ENCODE results near the gene DGKD.

The DGKD gene

GRCh38 chr2:233449081-233449901, 95.0 kb downstream of the DGKD start:
- Histone ChIP-seq H3K36me3 (ENCODE audit: insufficient read depth, insufficient read length, low read length) (peaks cover 86% of the 10 kb centered on the region), H3K9ac (ENCODE audit: insufficient read length, low read depth) (no peak overlapping the region), H3K4me3 (ENCODE audit: insufficient read length, low read depth) (no peak overlapping the region), H3K27me3 (ENCODE audit: insufficient read depth, insufficient read length) (no peaks in the 10 kb centered on the region), H3K4me1 (ENCODE audit: insufficient read depth, insufficient read length) (peaks cover 13% of the 10 kb centered on the region), H3K9me3 (ENCODE audit: insufficient read depth, low read length) (no peaks in the 10 kb centered on the region)
- TF ChIP-seq ZNF274 (IDR thresholded peaks at IDR 0.05; ENCODE audit: low read depth, low read length) (no peak), SUZ12 (IDR thresholded peaks at IDR 0.05; ENCODE audit: extremely low read depth, insufficient read depth, insufficient read length) (no peak), YY1 (IDR thresholded peaks at IDR 0.05; ENCODE audit: insufficient read depth, insufficient read length) (no peak)
- no peak for DNase-seq (ENCODE audit: low read depth, low spot score)

GRCh38 chr2:233449921-233450863, 95.9 kb downstream of the DGKD start:
- no peak overlapping the region for H3K9ac ChIP-seq (ENCODE audit: insufficient read length, low read depth)
- TF ChIP-seq ZNF274 (IDR thresholded peaks at IDR 0.05; ENCODE audit: low read depth, low read length) (no peak), SUZ12 (IDR thresholded peaks at IDR 0.05; ENCODE audit: extremely low read depth, insufficient read depth, insufficient read length) (no peak), YY1 (IDR thresholded peaks at IDR 0.05; ENCODE audit: insufficient read depth, insufficient read length) (no peak)
- no peak for DNase-seq (ENCODE audit: low read depth, low spot score)
- peaks cover 13% of the 10 kb centered on the region for H3K4me1 ChIP-seq (ENCODE audit: insufficient read depth, insufficient read length)
- no peak overlapping the region for H3K4me3 ChIP-seq (ENCODE audit: insufficient read length, low read depth)
- peaks cover 87% of the 10 kb centered on the region for H3K36me3 ChIP-seq (ENCODE audit: insufficient read depth, insufficient read length, low read length)
- H3K27me3 ChIP-seq (ENCODE audit: insufficient read depth, insufficient read length) = no peaks in the 10 kb centered on the region
- no peaks in the 10 kb centered on the region for H3K9me3 ChIP-seq (ENCODE audit: insufficient read depth, low read length)

GRCh38 chr2:233450864-233451575, 96.7 kb downstream of the DGKD start:
- Histone ChIP-seq H3K4me1 (ENCODE audit: insufficient read depth, insufficient read length) (peaks cover 13% of the 10 kb centered on the region), H3K9ac (ENCODE audit: insufficient read length, low read depth) (no peak overlapping the region), H3K4me3 (ENCODE audit: insufficient read length, low read depth) (no peak overlapping the region), H3K9me3 (ENCODE audit: insufficient read depth, low read length) (no peaks in the 10 kb centered on the region), H3K36me3 (ENCODE audit: insufficient read depth, insufficient read length, low read length) (peaks cover 85% of the 10 kb centered on the region), H3K27me3 (ENCODE audit: insufficient read depth, insufficient read length) (no peaks in the 10 kb centered on the region)
- DNase-seq (ENCODE audit: low read depth, low spot score) = no peak
- no peak for TF ChIP-seq YY1 (IDR thresholded peaks at IDR 0.05; ENCODE audit: insufficient read depth, insufficient read length)
- no peak for TF ChIP-seq SUZ12 (IDR thresholded peaks at IDR 0.05; ENCODE audit: extremely low read depth, insufficient read depth, insufficient read length)
- no peak for TF ChIP-seq ZNF274 (IDR thresholded peaks at IDR 0.05; ENCODE audit: low read depth, low read length)

GRCh38 chr2:233451950-233452349, 97.7 kb downstream of the DGKD start:
- H3K4me1 ChIP-seq (ENCODE audit: insufficient read depth, insufficient read length) = peaks cover 13% of the 10 kb centered on the region
- peaks cover 84% of the 10 kb centered on the region for H3K36me3 ChIP-seq (ENCODE audit: insufficient read depth, insufficient read length, low read length)
- TF ChIP-seq SUZ12 (IDR thresholded peaks at IDR 0.05; ENCODE audit: extremely low read depth, insufficient read depth, insufficient read length) (no peak), YY1 (IDR thresholded peaks at IDR 0.05; ENCODE audit: insufficient read depth, insufficient read length) (no peak), ZNF274 (IDR thresholded peaks at IDR 0.05; ENCODE audit: low read depth, low read length) (no peak)
- H3K9me3 ChIP-seq (ENCODE audit: insufficient read depth, low read length) = no peaks in the 10 kb centered on the region
- no peaks in the 10 kb centered on the region for H3K27me3 ChIP-seq (ENCODE audit: insufficient read depth, insufficient read length)
- no peak for DNase-seq (ENCODE audit: low read depth, low spot score)
- no peak overlapping the region for H3K9ac ChIP-seq (ENCODE audit: insufficient read length, low read depth)
- no peak overlapping the region for H3K4me3 ChIP-seq (ENCODE audit: insufficient read length, low read depth)

GRCh38 chr2:233453111-233453915, 99.0 kb downstream of the DGKD start:
- Histone ChIP-seq H3K9me3 (ENCODE audit: insufficient read depth, low read length) (no peaks in the 10 kb centered on the region), H3K9ac (ENCODE audit: insufficient read length, low read depth) (no peak overlapping the region), H3K27me3 (ENCODE audit: insufficient read depth, insufficient read length) (no peaks in the 10 kb centered on the region), H3K36me3 (ENCODE audit: insufficient read depth, insufficient read length, low read length) (peaks cover 88% of the 10 kb centered on the region), H3K4me1 (ENCODE audit: insufficient read depth, insufficient read length) (peaks cover 9% of the 10 kb centered on the region), H3K4me3 (ENCODE audit: insufficient read length, low read depth) (no peak overlapping the region)
- no peak for DNase-seq (ENCODE audit: low read depth, low spot score)
- no peak for TF ChIP-seq ZNF274 (IDR thresholded peaks at IDR 0.05; ENCODE audit: low read depth, low read length)
- no peak for TF ChIP-seq YY1 (IDR thresholded peaks at IDR 0.05; ENCODE audit: insufficient read depth, insufficient read length)
- TF ChIP-seq SUZ12 (IDR thresholded peaks at IDR 0.05; ENCODE audit: extremely low read depth, insufficient read depth, insufficient read length) = no peak

- Histone ChIP-seq H3K9me3 (ENCODE audit: insufficient read depth, low read length) (no peaks in the 10 kb centered on the region), H3K4me1 (ENCODE audit: insufficient read depth, insufficient read length) (peaks cover 9% of the 10 kb centered on the region), H3K36me3 (ENCODE audit: insufficient read depth, insufficient read length, low read length) (peaks cover 88% of the 10 kb centered on the region), H3K4me3 (ENCODE audit: insufficient read length, low read depth) (no peak overlapping the region), H3K9ac (ENCODE audit: insufficient read length, low read depth) (no peak overlapping the region), H3K27me3 (ENCODE audit: insufficient read depth, insufficient read length) (no peaks in the 10 kb centered on the region)
- no peak for DNase-seq (ENCODE audit: low read depth, low spot score)
- TF ChIP-seq YY1 (IDR thresholded peaks at IDR 0.05; ENCODE audit: insufficient read depth, insufficient read length) (no peak), ZNF274 (IDR thresholded peaks at IDR 0.05; ENCODE audit: low read depth, low read length) (no peak), SUZ12 (IDR thresholded peaks at IDR 0.05; ENCODE audit: extremely low read depth, insufficient read depth, insufficient read length) (no peak)
Observed at GRCh38 chr2:233453916-233454315, 99.6 kb downstream of the DGKD start.

Measured in NT2/D1 (cell line).